ENCODE data around the gene DNAH8.

DNAH8 gene

GRCh38 chr6:38813041-38813823 lies 98.1 kb downstream of the DNAH8 start:
- H3K9me3 Mint-ChIP-seq, result peaks cover 2% of the 10 kb centered on the region
- H3K27ac Mint-ChIP-seq, result peak overlapping the region; percentile 6 to 86 (median 62)
- H3K4me3 Mint-ChIP-seq, result peak overlapping the region in 1 of 3 experiments; percentile 21
- peaks cover 24% of the 10 kb centered on the region for H3K4me1 Mint-ChIP-seq
- no peaks in the 10 kb centered on the region for H3K36me3 Mint-ChIP-seq (ENCODE audit: low read depth)
- no peaks in the 10 kb centered on the region for H3K27me3 Mint-ChIP-seq (ENCODE audit: low read depth)
- TF ChIP-seq CTCF (IDR thresholded peaks at IDR 0.05; ENCODE audit: unreplicated experiment in 3 of 3), result no peak

- Mint-ChIP-seq H3K36me3 (ENCODE audit: low read depth) (no peaks in the 10 kb centered on the region), H3K4me1 (peaks cover 24% of the 10 kb centered on the region), H3K4me3 (no peak overlapping the region), H3K9me3 (no peaks in the 10 kb centered on the region), H3K27me3 (ENCODE audit: low read depth) (no peaks in the 10 kb centered on the region), H3K27ac (no peak overlapping the region)
- TF ChIP-seq CTCF (IDR thresholded peaks at IDR 0.05; ENCODE audit: unreplicated experiment in 3 of 3), result no peak
Observed at GRCh38 chr6:38814761-38815160, 99.7 kb downstream of the DNAH8 start.

- H3K27ac Mint-ChIP-seq, result no peak overlapping the region
- no peaks in the 10 kb centered on the region for H3K9me3 Mint-ChIP-seq
- peaks cover 24% of the 10 kb centered on the region for H3K4me1 Mint-ChIP-seq
- no peaks in the 10 kb centered on the region for H3K27me3 Mint-ChIP-seq (ENCODE audit: low read depth)
- H3K4me3 Mint-ChIP-seq, result no peak overlapping the region
- no peak for TF ChIP-seq CTCF (IDR thresholded peaks at IDR 0.05; ENCODE audit: unreplicated experiment in 3 of 3)
- H3K36me3 Mint-ChIP-seq (ENCODE audit: low read depth), result no peaks in the 10 kb centered on the region
Observed at GRCh38 chr6:38815250-38815649, 100.1 kb downstream of the DNAH8 start.

GRCh38 chr6:38818691-38819090 lies 103.6 kb downstream of the DNAH8 start:
- H3K9me3 Mint-ChIP-seq, result no peaks in the 10 kb centered on the region
- TF ChIP-seq CTCF (IDR thresholded peaks at IDR 0.05; ENCODE audit: unreplicated experiment in 3 of 3), result no peak
- no peak overlapping the region for H3K4me3 Mint-ChIP-seq
- H3K36me3 Mint-ChIP-seq (ENCODE audit: low read depth), result no peaks in the 10 kb centered on the region
- H3K27me3 Mint-ChIP-seq (ENCODE audit: low read depth), result no peaks in the 10 kb centered on the region
- H3K4me1 Mint-ChIP-seq, result peaks cover 9% of the 10 kb centered on the region
- H3K27ac Mint-ChIP-seq, result peak overlapping the region in 1 of 3 experiments; percentile 45

GRCh38 chr6:38822963-38823362 lies 107.9 kb downstream of the DNAH8 start:
- Mint-ChIP-seq H3K27ac (no peak overlapping the region), H3K4me3 (no peak overlapping the region), H3K36me3 (ENCODE audit: low read depth) (no peaks in the 10 kb centered on the region), H3K9me3 (no peaks in the 10 kb centered on the region), H3K27me3 (ENCODE audit: low read depth) (no peaks in the 10 kb centered on the region), H3K4me1 (peaks cover 6% of the 10 kb centered on the region)
- no peak for TF ChIP-seq CTCF (IDR thresholded peaks at IDR 0.05; ENCODE audit: unreplicated experiment in 3 of 3)
